Umbilical cord (tissue), 2 donors: ENCODE data around the gene PI4K2A. TPM values are rescaled to one million over a fixed set of nuclear protein-coding genes. Genes with fewer than 3 reads are reported as not detected.
A peak's percentile ranks its signal among the peaks of the same experiment; 100 is the strongest.
"Not testable (repeated sequence)": the region's sequence is repeated elsewhere in the genome, so short reads cannot be mapped to it uniquely, and the experiment has no call there.

Experiments used
- DNase-seq: peaks from one replicate; pipeline ENCODE4 v3.0.0-alpha.2; 2015; ENCODE audit warnings: low spot score
- total RNA-seq: library from RNA; depleted of rRNA; stranded (reverse); fragments of >200 nt; gene quantifications from one replicate; pipeline ENCODE4 v1.2.3, GENCODE V29; 2014; ENCODE audit warnings: low replicate concordance; ENCODE audit not compliant: insufficient read depth

The PI4K2A gene
- total RNA-seq, 1 donor from 2014 or later, result 11.6 TPM

DNA sequence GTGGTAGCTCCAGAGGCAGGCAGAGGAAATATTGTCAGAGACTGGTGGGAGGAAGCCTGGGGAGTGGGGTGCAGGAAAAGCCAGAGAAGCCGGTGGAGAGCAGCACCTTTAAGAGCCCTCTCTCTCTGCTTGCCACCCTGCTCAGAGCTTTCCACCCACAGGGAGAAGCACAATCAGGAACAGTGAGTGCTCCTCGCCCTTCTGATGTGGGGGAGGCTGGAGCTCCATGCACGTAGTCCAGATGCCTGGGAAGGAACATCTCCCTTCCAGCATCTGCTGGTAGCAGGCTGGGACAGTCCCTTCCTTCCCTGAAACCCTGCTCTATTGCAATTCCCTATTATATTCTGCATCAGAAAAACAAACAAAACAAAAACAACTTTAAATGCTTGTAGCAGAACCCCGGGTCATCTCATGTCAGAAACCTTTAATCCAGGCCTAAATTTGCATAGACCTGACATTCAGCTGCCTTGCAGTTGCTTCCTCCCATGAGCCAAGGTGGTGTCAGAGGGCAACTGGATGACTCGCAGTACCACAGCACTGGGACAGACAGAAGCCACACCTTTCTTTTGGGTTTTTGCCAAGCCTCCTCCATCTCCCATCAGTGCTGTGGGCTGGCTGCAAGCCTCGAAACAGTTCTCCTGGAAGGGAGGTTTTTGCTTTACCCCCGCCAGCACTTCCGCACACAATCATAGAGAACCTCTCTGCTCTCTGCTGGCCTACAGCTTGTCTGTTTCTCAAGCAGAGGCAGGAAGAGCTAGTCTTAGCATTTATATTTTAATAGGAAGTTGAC lies 33.5 kb downstream of the PI4K2A start:
- no peak for DNase-seq

DNA sequence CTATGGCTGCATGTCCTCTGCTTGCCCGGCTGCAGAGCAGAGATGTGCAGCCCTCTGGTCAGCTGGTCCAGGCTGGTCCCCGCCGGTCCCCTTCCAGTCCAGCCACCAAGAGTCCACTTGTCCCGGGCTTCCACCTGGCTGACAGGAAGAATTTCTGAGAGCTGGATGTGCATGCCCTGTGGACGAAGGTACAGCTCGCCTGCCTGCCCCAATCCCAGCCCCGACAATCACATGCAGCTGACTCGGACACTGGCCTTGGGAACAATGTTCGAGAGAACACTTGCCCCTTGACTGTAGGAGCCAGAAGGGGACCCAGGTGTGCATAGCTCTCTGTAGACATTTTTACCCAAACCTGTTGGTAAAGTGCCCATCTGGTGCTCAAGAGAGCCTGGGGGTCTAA lies 34.8 kb downstream of the PI4K2A start:
- no peak for DNase-seq

DNA sequence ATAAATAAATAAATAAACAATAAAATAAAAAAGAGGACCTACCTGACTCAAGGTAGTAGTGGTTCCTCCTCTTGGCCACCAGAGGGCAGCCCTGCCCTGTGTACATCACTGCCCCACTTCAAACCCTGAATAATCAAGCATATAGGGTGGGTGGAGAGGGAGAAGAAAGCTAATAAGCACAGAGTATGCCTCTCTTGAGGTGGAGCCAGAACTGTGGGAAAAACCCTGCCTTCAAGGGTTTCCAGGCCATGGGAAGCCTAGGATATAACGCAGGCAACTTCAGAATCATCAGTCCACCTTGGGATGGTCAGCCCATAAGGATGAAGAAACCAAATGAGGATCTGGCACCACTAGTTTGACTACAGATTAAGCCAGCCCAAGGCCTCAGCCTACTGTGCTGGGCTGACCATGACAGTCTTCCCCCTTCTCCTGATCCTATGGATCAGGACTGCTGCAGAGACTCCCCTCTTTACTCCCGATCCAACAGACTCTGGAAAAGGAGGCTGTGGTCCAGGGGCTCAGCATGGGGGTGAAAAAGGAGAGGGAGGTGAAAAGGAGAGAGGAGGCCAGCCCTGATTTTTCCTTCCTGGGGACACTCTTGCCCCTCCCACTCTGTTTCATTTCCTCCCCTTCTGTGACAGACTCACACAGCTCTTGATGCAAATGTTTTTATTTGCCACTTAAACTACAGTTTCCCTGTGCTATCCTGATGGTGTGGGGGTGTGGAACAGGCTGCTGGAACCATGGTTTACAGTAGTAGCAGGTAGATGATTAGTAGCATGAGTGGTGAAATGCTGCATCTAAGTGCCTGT lies 36.5 kb downstream of the PI4K2A start:
- peak; percentile 35 for DNase-seq

GRCh38 chr10:97679594-97679993 lies 39.1 kb downstream of the PI4K2A start:
- no peak for DNase-seq

DNA sequence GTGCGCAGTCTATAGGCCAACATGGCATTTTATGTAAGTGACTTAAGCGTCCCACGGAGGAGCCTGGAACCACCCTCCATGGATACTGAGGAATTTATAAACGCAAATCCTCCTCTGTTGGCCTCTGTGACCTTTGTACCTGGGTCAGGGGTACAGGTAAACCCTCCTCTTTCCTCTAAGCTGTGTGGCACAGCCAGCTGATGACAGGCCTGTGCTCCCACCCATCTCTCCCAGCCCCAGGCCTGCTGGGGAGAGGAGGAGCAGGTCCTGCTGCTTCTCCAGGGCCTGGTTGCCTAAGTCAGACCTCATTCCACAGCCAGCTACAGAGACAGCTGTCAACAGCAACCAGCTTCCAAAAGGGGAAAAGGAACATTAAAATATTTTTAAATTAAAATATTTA lies 41.6 kb downstream of the PI4K2A start:
- no peak for DNase-seq

DNA sequence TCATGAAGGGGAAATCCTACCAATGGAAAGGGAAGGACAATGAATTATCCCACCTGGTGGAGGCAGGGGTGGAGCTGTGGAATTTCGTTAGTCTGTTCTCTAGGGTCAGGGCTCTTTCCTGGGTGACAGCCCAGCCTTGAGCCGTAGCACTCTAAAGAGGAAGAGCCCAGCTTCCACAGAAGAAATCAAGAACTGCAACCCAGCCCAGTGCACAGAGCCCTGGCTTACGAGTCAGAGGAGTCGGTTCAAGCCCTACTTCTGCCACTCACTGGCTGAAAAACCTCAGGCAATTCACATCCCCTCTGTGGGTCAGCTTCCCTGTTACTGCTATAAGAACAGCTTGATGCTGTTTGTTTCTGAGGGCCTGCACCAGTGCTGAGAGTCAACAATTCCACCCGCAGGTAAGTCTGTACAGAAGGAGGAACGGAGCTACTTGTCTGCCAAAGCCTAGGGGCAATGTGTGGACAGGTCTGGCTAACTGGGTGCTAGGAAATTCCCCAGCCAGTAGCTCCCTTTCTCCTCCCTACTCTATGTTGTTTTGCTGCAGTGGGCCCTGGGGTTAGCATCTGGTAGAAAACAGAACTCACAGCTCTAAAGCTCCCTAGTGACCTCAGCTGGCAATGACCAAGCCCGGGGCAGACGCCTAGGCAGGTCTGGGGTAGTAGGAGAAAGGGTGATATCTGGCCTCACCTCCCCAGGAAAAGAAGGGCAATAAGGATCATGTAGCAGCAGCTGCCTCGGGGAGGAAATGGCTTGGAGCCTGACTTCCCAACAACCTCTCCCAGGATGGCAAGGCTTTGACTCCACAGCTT lies 43.3 kb downstream of the PI4K2A start:
- peak; percentile 33 for DNase-seq

GRCh38 chr10:97684368-97684713 lies 43.9 kb downstream of the PI4K2A start:
- not testable (repeated sequence) for DNase-seq

DNA sequence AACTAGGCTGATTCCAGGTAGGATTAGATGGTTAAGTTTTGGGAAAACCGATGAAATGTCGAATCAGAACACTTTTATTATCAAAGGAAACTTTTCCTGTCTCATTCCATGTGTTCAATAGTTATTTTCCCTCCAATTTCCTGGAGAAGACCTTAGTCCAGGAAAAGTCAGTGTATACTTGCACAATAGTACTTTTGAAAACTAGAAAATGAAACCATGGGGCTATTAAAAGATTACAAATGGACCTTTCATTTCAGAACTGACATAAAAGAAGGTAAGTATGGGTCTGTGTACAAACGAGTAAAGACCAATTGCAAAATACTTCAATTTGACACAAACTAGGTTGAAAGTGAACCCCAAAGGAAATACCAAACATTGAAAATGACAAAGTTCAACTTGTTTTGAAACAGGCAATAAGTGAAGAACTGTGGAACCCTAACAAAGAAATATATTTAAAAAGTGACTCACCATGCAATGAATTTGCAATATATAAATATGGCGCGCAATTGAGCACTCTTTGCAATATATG lies 44.5 kb downstream of the PI4K2A start:
- no peak for DNase-seq

GRCh38 chr10:97685395-97685958 lies 45.0 kb downstream of the PI4K2A start:
- no peak for DNase-seq

GRCh38 chr10:97686301-97686961 lies 46.0 kb downstream of the PI4K2A start:
- no peak for DNase-seq

- DNase-seq, result peak; percentile 98
These were observed 46.7 kb downstream of the PI4K2A start, which contains the start of gene AVPI1 for GRCh38 chr10:97686962-97687784. Gene AVPI1, minus strand, starts transcription at chr10:97687241. Its CDS starts 7,336 bp downstream, at chr10:97679905.

DNA sequence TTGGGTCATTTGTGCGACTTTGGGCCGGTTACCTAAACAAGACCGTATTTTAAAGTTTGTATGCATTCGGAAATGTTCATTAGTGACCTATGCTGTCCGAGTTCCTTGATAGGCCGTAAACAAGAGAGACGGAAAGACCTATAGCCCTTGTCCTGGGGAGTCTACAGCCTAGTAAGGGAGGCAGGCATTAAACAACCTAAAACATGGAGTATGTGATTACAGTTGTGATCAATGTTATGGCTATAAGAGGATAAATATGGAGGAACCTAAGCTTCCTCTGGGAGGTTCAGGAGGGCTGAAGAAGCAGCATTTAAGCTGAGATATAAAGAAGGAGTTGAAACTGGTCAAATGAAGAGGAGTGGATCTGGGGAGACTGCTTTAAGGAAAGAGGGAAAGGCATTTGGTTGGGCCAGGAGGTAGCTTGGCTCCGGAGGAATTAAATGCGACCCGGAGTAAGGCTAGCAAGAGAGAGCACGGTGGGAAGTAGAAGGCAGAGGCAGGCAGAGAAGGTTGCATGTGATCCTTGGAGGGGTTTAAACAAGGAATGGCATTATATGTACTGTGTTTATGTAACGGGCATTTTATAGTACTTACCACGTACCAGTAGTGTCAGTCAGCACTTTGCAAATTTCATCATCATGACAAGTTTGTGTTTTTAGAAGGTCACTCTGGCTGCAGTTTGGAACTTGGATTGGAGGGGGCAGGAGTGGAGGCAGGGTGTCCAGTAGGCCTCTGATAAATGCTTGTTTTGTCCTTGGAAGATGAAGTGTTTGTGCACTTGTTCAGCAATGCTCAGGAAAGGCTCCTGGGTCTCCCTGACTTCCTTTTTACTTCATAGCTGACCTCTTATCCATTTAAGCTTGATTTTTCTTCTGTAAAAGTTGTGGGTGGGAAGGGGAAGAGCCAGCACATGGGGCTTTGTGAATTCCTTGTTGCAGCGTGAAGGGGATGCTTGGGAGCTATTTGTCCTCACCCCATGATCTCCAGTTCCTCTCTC lies 47.6 kb downstream of the PI4K2A start:
- peak; percentile 24 for DNase-seq

DNA sequence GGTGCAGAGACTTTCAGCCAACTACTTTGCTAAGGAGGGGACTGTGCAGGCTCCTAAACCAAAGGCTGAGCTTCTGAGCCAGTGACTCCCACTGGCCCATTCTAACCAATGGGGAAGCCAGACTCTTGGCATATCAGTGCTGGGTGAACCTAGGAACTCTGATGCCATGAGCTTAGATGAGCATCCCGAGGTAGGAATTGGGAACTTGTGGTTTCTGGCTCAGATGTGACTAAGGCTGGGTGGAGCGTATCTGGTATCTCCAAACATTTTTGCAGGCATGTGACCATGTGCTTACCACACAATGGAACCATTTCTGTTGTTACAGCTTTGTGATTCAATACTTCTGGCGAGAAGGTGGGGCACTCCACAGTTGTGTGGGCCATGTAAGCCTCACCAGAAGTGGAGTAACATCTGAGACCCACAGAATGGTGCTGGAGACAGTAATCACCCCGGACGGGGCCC lies 49.1 kb downstream of the PI4K2A start:
- no peak for DNase-seq

GRCh38 chr10:97690133-97690532 lies 49.7 kb downstream of the PI4K2A start:
- no peak for DNase-seq

DNA sequence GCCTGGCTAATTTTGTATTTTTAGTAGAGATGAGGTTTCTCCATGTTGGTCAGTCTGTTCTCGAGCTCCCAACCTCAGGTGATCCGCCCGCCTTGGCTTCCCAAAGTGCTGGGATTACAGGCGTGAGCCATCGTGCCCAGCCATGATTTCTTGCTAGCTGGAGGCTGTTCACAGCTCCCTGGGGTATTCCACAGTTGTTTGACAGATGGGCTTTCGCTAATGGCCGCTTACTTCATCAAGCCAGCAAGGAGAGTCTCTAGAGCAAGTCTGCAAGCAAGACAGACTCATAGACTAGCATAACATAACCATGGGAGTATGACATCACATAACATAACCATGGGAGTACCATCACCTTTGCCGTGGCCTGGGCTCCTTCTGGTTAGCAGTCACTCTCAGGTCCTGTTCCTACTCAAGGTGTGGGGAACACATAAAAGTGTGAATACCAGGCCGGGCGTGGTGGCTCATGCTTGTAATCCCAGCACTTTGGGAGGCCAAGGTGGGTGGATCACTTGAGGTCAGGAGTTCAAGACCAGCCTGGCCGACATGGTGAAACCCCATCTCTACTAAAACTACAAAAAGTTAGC lies 57.7 kb downstream of the PI4K2A start:
- DNase-seq, result not testable (repeated sequence)

- peak; percentile 85 for DNase-seq
These were observed 61.1 kb downstream of the PI4K2A start for GRCh38 chr10:97701438-97702069.

- no peak for DNase-seq
These were observed 63.1 kb downstream of the PI4K2A start for GRCh38 chr10:97703398-97704067.
